Measurements from ENCODE around the gene ZNF674. TPM values are rescaled to one million over a fixed set of nuclear protein-coding genes. Genes with fewer than 3 reads are reported as not detected.

ZNF674 gene
- total and polyA plus RNA-seq, 2 of the 4 experiments (the other 2 are of a cell fraction): 2.2 to 13.4 TPM

GRCh38 chrX:46549914-46550313 lies 4.7 kb upstream of the ZNF674 start:
- intact Hi-C loops (cut with micrococcal nuclease): loop anchor here (10.0 kb wide), 1 partner anchor 545 kb away; no protein-coding TSS in a partner anchor
- Histone ChIP-seq H3K23ac (ENCODE audit: low read depth, low read length) (peak overlapping the region; percentile 4; the same call in 1 of the 2 replicates), H3K56ac (ENCODE audit: extremely low read depth, insufficient read depth, low read length) (no peak overlapping the region), H4K20me1 (ENCODE audit: insufficient read depth, low read length) (peaks cover 4% of the 10 kb centered on the region; the same call in 1 of the 2 replicates), H3K18ac (ENCODE audit: low read depth, low read length) (no peak overlapping the region), H4K5ac (ENCODE audit: low read depth, low read length) (no peak overlapping the region), H2BK15ac (ENCODE audit: low read depth, low read length) (no peak overlapping the region), H4K91ac (ENCODE audit: insufficient read depth, low read depth, low read length) (no peak overlapping the region; the same call in 1 of the 2 replicates), H3K4me3 (ENCODE audit: insufficient read depth, low read depth, low read length) (no peak overlapping the region), H3K27ac (ENCODE audit: insufficient read depth, low read length) (no peak overlapping the region), H2AFZ (replicated peaks; ENCODE audit: low read length, poor library complexity) (no peak overlapping the region), H3K4me1 (ENCODE audit: control insufficient read depth, insufficient read depth, low read length) (no peaks in the 10 kb centered on the region), H3K9me3 (ENCODE audit: control insufficient read depth, insufficient read depth, low read length) (no peaks in the 10 kb centered on the region), H3K9ac (ENCODE audit: low read depth, low read length) (no peak overlapping the region), H2BK120ac (ENCODE audit: low read depth, low read length) (no peak overlapping the region), H3K4ac (ENCODE audit: low read depth, low read length) (0 out of 2 replicates have a peak overlapping the region, but pooled peaks have one; percentile 2), H2AK9ac (replicated peaks; ENCODE audit: low read depth, low read length, poor library complexity) (no peak overlapping the region), H2AK5ac (ENCODE audit: low read depth, low read length) (no peak overlapping the region), H3K4me2 (ENCODE audit: low read depth, low read length) (no peak overlapping the region), H3K27me3 (ENCODE audit: control insufficient read depth, insufficient read depth, low read length) (no peaks in the 10 kb centered on the region), H3K9me1 (ENCODE audit: insufficient read depth, low read length) (no peaks in the 10 kb centered on the region), H3K79me1 (ENCODE audit: low read depth in 1 of 2, low read length in 2 of 2) (peaks cover 5 to 12% of the 10 kb centered on the region in 2 experiments; a peak in 2 of 4 replicates), H3K14ac (replicated peaks; ENCODE audit: low read depth, low read length) (no peak overlapping the region), H2BK20ac (ENCODE audit: low read depth, low read length) (no peak overlapping the region), H3K36me3 (ENCODE audit: control insufficient read depth, insufficient read depth, low read length) (peaks cover 2% of the 10 kb centered on the region), H4K8ac (ENCODE audit: low read depth in 2 of 2, low read length in 2 of 2) (no peak overlapping the region; a peak in 2 of 4 replicates), H2BK5ac (ENCODE audit: low read depth, low read length, poor library complexity, severe bottlenecking) (peak overlapping the region; percentile 15)
- DNase-seq (no peak), ATAC-seq (ENCODE audit: low read depth) (no peak)
- CTCF ChIA-PET: no interaction called here
- in situ Hi-C loops (cut with MboI; ENCODE audit: low sequenced_read_pairs): loop anchor here (10.0 kb wide), 1 partner anchor 95 kb away; no protein-coding TSS in a partner anchor
- WGBS, 2 experiments (ENCODE audit: extremely low coverage in 2 of 2, insufficient read length in 1 of 2): no CpG with 5 or more reads among the region's 1 CpG
- POLR2A ChIA-PET (ENCODE audit: unreplicated experiment): no interaction called here
- no peak for TF ChIP-seq NFE2L2 (IDR thresholded peaks at IDR 0.05; ENCODE audit: low read depth, low read length)
- TF ChIP-seq POLR2A (IDR thresholded peaks at IDR 0.05; ENCODE audit: low read depth, low read length): no peak
- no peak for TF ChIP-seq CEBPB (IDR thresholded peaks at IDR 0.05; ENCODE audit: low read depth, low read length)
- TF ChIP-seq FOS (IDR thresholded peaks at IDR 0.05; ENCODE audit: low read depth, low read length): no peak
- no peak for TF ChIP-seq BHLHE40 (IDR thresholded peaks at IDR 0.05; ENCODE audit: low read depth, low read length)
- TF ChIP-seq MAFK (IDR thresholded peaks at IDR 0.05; ENCODE audit: low read depth, low read length): no peak
- TF ChIP-seq MXI1 (IDR thresholded peaks at IDR 0.05; ENCODE audit: borderline replicate concordance, low read depth, low read length): no peak
- no peak for TF ChIP-seq USF2 (IDR thresholded peaks at IDR 0.05; ENCODE audit: low read depth, low read length)
- no peak for TF ChIP-seq RFX5 (IDR thresholded peaks at IDR 0.05; ENCODE audit: low read depth, low read length)
- TF ChIP-seq MAZ (IDR thresholded peaks at IDR 0.05; ENCODE audit: borderline replicate concordance, low read depth, low read length): no peak
- no peak for TF ChIP-seq CHD1 (IDR thresholded peaks at IDR 0.05; ENCODE audit: low read depth, low read length)
- no TSS peak for BruUV-seq (replicated peaks)
- dilution Hi-C loops (cut with HindIII; ENCODE audit: low sequenced_read_pairs, unreplicated experiment): no loop called here

Measured in IMR-90 (cell line).